HS-27A (cell line): ENCODE data around the gene GAREM1.
A peak's percentile ranks its signal among the peaks of the same experiment; 100 is the strongest.

ENCODE experiments used
- DNase-seq: peaks from one replicate; pipeline ENCODE4 v3.0.0-alpha.2; 2012; ENCODE audit warnings: low read depth, missing footprints

Gene GAREM1

DNA sequence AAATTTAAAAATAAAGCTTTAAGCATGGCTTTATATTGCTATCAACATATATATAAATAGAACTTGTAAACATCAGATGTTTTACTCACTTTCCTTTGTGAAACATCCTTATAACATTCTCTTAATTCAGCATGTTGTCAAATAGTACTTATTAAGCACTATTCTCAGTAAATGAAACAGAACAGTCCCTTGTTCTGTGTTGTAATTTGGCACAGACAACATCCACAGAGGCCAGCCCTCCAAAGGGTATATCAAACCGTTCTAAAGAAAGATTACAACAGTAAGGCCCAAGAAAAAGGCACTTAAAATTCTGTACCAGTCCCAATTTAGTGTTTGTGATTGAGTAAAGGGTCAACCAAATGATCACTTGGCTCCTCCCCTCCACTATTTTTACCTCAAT lies 46.0 kb downstream of the GAREM1 start:
- DNase-seq, result no peak

DNA sequence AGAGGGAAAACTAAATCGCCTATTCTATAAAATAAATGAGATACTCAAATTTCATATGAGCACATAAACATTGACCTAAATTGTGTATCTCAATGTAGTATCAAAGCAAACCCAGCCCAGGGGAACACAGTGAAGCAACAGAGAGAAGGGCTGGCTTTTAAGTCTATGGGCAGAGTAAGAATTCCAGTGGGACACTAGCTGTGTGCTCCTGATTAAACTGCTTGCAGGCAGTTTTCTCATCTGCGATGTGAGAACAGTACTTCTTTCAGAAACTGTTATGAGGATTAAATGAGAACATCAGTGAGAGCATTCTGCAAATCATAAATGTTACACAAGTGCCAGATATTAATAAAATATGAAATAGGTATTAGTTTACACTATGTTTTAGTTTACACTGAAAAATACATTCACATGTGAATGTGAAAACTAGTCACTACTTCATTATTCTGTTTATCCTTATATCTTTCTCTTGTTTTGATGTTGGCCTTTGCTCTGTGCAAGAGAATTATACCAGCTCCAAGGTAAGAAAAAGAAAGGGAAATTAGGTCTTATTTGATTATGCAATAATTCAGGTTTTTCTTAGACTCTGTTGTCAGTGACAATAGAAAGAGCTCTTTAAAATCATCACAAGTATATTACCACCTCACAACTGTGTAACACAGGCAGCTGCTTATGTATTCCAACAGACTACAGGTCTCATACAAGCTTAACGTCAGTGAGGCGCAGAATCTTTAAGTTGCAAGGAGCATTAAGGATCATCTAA lies 47.5 kb downstream of the GAREM1 start:
- no peak for DNase-seq

DNA sequence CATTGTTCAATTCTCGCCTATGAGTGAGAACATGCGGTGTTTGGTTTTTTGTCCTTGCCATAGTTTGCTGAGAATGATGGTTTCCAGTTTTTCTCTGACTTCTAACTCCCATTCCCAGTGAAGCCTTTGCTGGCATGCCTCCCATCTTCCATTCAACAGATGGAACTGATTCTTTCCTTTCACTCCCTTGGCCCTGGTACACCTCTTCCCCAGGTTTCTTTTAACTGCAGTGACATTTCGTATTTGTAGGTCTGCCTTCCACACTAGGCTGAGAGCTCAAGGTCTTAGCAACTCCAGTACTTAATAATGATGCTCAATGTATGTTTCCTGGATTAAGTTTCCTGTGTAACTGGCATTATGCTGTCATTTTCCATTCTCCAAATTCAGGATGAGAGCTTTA lies 48.5 kb downstream of the GAREM1 start:
- no peak for DNase-seq

DNA sequence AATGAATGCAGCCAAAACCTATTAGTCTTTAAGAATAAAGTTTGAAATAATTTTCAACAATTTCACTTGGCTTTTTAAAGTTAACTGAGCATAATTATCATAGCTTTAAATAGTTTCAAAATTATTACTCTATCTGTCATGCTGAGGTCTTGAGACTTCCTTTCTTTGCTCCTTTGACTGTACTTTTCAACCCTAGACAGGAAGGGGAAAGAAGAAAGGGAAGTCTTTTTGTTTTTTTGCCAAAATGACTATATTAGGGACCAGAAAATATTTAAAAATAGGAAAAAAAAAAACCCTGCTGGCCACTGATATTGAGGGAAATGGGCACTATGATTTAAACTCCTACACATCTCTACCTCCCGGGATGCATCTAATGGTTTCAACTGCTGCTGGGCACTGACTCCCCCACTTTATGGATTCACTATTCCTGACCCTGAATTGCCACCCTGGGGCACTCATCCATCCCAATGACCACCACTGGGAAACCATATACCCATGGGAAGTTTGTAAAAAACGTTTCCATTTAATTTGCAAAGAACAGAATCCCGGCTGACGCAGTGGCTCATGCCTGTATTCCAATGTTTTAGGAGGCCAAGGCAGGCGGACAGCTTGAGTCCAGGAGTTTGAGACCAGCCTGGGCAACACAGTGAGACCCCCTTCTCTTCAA lies 50.5 kb downstream of the GAREM1 start:
- no peak for DNase-seq

DNA sequence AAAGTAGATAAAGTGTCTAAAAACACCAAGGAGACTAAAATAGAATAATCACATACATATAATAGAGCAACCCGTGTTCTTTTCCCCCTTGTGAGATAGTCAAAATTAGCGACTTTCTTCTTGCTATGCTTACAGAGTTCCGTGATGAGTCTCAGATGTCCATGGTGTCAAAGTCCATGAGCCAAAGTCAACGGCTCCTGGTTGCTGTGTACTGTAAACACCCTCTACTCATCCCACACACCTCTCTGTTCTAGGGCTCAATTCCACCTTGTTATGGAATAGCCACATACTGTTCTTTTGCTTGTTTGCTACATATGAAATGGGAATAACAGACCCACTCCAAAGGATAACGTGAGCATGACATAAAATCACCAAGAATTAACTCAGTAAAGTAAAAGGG lies 52.5 kb downstream of the GAREM1 start:
- no peak for DNase-seq

DNA sequence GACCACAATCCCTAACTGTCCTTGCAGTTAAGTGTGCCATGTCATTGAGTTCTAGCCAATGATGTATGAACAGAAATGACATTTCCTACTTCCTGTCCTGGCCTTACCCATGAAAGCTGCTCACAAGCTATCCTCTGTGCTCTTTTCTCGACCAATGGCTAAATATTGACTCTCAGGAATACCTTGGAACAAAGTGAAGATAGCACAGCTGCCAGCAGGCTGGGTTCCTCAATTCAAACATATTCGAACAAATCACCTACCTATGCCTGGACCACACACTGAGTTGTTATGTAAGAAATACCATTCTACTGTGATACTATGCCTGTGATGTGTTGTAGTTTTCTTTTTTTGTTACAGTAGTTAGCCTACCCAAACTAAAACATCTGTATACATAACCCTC lies 65.1 kb downstream of the GAREM1 start:
- DNase-seq, result no peak

DNA sequence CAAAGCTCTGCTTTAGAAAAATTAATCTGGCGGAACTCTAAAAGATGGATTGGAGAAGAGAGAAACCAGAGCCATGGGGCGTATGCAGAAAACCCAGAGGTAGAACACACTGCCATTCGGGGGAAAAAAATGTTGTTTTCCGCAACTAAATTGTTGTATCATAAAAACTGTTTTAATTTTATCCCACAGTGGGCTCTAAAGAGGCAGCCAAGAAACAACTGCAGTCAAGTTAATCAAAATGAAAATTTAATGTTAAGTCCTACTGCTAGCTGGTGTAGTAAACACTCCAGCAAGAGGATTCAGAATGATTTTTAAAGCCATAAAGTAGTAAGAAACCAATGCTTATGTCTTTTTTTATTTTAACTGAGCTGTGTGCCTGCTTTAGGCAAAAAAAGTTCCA lies 69.1 kb downstream of the GAREM1 start:
- DNase-seq, result no peak

DNA sequence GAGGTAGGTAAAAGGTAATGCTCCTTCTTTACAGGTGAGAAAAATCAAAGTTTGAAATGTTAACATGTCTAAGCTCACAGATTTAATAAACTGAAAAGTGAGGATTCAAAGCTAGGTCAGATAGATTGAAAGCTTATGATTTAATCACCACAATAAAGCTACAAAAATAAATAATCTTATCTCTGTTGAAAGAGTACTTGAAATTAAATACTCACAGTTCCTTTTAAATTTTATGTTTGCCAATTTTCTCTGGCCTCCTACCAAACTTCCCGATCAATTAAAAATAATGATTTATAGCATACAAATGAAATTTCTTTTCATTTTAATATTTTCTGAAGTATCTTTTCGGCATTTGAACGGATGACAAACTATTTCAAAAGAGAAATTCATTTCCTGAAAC lies 77.3 kb downstream of the GAREM1 start:
- no peak for DNase-seq

DNA sequence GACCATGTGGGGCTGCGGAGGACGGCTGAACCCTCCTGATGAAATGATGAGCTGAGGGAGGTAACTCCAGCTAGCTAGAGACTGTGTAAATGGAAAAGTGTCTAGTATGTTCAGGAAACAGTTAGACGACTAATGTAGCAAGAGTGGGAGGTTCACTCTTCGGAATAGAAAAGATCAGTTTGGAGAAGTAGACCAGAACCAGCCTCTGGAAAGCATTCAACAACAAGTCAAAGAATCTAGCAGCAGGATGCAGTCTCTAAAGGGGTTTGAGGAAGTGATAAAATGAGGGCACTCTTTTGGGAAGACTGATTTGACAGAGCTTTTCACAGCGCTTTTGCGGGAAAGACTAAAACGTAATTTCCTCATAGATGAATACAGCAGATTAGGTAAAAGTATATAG lies 79.6 kb downstream of the GAREM1 start:
- DNase-seq, result no peak

DNA sequence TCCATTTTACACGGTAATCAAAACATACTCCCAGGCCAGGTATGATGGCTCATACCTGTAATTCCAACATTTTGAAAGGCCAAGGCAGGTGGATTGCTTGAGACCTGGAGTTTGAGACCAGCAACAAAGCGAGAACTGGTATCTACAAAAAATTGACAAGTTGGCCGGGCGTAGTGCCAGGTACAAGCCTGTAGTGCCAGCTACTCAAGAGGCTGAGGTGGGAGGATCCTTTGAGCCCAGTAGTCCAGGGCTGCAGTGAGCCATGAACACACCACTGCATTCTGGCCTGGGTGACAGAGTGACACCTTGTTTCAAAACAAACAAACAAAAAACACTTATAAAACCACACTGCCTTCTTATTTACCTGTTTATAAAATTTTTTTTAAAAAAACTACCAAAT lies 80.8 kb downstream of the GAREM1 start:
- DNase-seq, result no peak

DNA sequence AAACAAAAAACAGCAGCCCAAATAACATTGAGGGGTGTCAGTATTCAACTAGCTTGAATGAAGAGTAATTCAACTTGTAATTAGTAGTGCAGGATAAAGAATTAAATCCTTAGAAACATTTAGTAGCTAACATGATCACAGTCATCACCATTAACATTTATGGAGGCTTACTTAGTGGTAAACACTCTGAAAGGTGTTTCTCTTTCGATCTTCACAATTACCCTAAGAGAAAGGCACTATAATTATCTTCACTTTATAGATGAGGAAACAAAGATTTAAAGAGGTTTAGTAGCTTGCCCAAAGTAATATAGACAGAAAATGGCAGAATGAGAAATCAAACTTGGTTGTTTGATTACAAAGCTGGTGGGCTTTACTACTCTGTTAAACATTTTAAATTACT lies 81.5 kb downstream of the GAREM1 start:
- no peak for DNase-seq

DNA sequence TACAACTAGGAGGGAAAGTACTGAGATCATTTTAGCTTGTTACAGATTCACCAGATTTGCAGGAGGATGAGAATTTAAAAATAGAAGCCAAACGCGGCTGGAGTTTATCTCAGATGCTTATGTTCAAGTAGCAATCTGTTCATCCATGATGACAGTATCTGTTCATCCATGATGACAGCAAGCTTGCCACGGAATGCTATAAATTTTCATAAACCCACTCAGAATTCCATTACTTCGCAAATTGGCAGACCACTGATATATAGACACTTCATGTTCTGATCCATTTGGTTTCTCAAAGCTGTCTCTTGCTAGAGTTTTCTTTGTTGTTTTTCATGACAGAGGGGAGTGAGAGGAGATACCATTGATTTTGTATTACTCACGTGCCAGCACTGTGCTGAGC lies 84.2 kb downstream of the GAREM1 start:
- DNase-seq, result no peak

DNA sequence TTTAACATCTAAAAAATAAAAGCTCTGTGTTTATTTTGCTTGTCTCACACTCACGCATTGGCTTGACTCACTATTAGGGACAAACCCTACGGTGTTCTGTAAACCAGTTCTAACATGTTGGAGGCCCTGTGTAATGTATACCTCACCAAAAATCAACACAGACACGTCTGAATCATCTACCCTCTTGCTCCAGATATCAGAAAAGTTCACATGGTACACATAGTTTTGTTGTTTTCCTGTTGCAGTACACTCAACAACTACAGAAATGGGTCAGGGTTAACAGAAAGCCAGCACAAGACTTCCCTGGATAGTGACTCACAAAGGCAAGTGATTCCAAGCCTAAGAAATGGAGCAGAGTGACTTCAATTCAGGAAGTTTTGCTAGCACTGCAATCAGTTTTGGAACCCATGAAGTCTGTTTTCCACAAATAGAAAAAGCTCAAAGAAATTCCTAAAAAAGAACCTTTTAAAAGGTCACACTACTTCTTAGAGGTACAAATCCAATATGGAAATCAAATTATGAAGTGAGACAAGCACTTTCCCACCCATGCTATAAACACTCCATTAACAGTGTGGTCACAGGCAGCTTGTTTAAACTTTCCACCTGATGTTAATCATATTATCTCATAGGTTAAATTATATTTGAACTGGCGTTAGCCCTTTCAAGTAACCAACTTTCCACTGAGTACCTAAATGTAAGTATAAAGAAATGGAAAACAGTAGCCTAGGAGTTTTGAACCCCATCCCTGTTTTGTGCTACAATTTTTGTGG lies 87.4 kb downstream of the GAREM1 start:
- DNase-seq, result peak; percentile 30

DNA sequence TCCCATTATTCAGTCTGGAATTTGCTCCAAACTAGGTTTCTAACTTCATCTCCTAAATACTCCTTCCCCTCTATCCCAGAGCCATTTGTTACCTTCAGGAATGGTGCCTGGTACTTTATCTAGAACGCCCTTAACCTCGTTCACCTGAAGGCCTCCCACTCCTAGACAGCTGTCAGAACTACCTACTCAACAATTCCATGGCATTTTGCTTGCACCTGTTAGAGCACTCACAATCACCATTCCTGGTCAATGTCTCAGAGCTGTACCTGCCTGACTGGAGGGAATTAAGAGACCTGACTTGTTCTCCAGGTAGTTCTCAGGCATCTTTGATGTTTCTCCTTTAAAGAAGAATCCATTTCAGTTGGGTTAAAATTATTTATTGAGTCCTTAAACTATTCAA lies 88.9 kb downstream of the GAREM1 start:
- DNase-seq, result no peak

DNA sequence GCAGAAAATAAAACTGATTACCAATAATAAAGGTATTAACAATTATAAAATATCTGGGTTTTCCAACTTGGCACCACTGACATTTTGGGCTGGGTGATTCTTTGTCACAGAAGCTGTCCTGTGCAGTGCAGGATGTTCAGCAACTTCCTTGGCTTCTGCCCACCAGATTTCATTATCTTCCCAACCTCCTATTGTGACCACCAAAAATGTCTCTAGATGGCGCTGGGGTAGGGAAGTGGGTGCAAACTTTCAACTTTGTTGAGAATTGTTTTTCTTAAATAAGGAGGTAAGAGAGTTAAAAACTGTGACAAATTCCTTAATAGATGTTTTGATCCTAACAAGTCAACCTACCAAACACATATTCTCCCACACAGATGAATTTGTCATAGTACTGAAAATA lies 90.1 kb downstream of the GAREM1 start:
- DNase-seq, result no peak

DNA sequence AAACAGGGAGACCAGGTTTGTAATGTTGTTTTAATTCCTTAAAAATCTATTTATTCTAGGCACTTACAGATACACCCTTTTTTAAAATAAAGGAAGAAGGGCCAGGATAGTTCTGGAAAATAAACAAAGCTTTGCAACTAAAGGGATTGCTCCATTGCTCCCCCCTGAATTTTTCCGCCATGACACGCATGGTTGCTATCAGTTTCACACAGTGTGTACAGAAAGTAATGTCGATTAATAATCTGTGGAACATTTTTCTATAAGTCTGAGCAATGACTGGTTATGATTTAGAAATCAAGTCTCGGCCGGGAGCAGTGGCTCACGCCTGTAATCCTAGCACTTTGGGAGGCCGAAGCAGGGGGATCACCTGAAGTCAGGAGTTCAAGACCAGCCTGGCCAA lies 90.8 kb downstream of the GAREM1 start:
- no peak for DNase-seq

DNA sequence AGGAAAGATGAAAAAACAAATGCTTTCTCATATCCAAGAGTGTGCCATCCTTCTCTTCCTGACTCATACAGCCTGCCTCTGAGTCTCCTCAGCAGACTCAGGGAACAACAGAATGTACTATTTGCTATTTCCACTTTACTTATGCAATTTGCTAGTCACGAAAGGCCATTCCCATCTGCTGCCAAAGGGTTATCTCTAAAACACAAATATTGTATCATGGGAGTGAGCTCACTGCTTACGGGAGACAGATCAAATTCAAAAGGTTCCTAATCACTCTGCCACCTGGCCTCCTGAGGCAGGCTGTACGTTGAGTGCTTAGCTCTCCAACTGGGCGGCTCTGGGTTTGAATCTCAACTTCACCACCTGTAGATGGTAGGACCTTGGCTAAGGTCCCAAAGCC lies 92.0 kb downstream of the GAREM1 start:
- no peak for DNase-seq

DNA sequence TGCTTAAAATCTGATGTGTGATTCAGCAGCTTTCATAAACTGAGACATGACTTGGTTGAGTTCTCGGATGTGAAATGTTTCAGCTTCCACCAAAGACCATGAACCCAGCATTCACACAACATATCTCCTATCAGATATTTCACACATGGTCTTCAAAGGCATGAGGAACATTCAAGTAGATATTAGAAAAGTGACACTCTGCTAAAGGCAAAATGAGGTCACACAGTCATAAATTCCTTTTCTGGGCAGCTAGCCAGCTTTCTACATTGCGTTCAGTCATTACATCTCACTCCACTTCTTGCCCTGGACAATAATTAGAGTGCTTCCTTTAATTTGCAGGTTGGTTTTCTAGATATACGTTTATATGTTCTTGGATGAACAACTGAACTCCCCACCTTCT lies 96.7 kb downstream of the GAREM1 start:
- no peak for DNase-seq

DNA sequence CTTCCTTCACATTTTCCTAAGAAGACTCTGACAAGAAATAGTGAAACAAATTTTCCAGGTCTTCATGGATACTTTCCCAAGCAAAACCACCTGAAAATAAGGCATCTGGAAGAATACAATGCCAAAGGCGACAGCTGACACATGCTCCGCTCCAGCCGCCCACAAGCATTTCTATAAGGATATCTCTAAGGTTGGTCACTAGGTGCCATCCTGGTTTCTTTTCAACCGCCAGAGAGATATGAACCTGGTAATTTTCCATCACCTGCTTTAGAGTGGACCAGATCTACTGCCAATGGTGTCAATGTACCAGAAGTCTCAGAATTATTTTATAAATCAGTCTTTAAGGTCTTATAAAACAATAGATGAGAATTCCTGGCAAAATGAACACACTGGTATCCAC lies 97.2 kb downstream of the GAREM1 start:
- no peak for DNase-seq

DNA sequence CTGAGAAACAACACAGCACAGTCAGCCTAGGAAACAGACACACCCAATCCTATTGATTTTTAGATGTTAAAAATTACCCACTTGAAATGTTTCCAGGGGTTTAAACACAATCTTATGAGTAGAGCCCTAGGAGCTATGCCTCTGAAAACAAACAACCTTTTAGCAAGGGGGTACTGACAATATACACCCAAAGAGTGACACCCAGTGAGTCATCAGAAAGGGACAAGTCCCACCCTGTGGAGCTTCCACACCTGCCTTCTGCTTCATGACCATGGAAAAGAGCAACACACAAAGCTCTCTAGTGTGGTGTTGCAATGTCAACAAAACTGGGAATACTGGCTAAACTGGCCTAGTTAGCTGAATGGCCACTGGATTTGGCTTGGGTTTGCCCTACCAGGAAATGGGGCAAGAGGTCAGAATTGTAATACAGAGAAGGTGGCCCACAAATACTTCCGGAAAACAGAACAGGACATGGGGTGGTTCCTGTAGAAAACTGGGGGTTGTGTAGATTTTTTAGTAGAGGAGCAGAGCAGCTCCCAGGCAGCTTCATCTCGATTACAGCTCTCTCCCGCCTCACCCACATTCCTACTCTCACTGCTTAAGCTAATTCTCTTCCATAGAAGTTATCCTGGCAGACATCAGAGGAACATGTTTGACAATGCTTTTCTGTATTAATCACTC lies 98.2 kb downstream of the GAREM1 start:
- DNase-seq, result no peak

DNA sequence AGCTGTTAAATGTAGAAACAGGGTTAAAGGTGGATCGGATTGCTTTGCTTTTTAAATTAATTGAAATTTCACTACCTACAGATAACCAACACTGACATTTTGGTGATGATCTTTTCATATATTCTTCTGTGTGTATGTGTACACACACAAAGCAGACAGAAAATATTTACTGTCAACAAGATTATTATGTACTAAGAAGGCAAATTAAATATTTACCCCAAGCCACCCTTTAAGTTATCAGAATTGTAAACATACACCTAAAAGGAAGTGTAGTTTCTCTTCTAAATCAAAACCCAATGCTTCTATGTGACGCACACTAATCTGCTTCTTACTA lies 98.7 kb downstream of the GAREM1 start:
- DNase-seq, result no peak

DNA sequence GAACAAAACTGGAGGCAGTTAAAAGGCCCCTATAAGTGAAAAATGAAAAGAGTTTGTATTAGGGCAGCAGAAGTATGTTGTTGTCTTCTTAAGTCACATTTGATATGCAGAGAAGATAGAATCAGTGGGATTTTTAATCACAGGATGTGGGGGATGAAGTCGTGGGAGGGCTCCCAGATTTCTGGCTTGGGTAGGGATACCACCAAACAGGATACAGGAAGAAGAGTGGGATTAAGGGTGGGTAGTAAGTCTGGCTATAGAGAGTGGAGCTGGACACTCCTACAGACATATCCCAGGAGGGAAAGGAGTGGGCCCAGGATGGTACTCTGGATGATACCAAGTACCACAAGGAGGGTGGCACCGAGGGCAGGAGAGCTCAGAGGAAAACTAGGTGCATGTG lies 99.3 kb downstream of the GAREM1 start:
- no peak for DNase-seq

DNA sequence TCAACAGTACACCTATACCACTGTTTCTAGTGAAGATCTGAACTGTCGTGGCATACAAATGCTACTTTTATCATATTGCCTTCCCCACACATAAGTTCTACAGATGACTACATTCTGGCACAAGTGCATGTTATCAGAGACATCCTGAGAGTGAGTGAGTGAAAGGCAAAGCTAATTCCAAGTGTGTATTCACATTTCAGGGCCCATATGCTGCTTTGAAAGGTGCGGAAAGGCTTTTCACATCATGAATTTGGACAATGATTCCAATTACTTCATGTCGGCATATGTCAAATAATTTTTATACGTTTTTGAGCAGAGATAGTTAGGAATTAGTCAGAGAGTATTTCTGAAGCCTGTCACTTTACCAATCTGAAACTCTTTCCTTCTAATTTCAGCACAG lies 101.7 kb downstream of the GAREM1 start:
- no peak for DNase-seq
